ENCODE measurements around the gene GCK.

GCK gene

DNA sequence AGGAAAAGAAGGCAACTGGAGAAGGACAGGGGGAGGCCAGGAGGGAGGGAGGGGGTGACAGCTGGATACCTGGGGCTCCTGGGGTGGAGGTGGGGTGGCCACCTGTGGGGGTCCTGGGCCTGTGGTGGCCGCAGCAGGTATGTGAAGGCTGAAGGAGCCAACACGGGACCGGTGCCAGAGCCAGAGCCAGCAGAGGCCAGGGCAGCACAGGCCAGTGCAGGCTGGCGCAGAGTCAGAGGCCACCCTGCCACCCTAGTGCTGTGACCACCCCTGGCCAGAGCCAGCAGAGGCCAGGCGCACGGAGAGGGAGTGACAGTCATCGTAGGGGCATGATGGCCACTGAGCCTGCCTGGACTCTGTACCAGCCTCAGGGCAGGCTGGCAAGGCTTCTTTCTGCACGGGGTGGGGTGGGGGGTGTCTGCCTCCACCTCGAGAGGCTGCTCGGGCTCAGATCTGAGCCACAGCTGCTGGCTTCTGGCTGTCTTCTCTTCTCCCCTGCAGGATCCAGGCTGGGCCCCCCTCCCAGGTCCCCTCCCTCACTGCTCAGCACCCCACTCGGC, 40.4 kb upstream of the GCK start:
- Histone ChIP-seq H3K4me3 (ENCODE audit: low read depth, low read length) (no peak overlapping the region), H2AFZ (ENCODE audit: low read length, unreplicated experiment) (no peak overlapping the region), H3K36me3 (ENCODE audit: insufficient read depth, low read length) (no peaks in the 10 kb centered on the region), H3K79me2 (ENCODE audit: control insufficient read depth, insufficient read depth, low read length, unreplicated experiment) (no peaks in the 10 kb centered on the region), H3K27me3 (ENCODE audit: insufficient read depth, low read length) (peaks cover 9% of the 10 kb centered on the region; the same call in 1 of the 2 replicates), H3K4me1 (ENCODE audit: control insufficient read depth, insufficient read depth, low read length, unreplicated experiment) (no peaks in the 10 kb centered on the region), H3K27ac (ENCODE audit: low read depth, low read length) (no peak overlapping the region)

DNA sequence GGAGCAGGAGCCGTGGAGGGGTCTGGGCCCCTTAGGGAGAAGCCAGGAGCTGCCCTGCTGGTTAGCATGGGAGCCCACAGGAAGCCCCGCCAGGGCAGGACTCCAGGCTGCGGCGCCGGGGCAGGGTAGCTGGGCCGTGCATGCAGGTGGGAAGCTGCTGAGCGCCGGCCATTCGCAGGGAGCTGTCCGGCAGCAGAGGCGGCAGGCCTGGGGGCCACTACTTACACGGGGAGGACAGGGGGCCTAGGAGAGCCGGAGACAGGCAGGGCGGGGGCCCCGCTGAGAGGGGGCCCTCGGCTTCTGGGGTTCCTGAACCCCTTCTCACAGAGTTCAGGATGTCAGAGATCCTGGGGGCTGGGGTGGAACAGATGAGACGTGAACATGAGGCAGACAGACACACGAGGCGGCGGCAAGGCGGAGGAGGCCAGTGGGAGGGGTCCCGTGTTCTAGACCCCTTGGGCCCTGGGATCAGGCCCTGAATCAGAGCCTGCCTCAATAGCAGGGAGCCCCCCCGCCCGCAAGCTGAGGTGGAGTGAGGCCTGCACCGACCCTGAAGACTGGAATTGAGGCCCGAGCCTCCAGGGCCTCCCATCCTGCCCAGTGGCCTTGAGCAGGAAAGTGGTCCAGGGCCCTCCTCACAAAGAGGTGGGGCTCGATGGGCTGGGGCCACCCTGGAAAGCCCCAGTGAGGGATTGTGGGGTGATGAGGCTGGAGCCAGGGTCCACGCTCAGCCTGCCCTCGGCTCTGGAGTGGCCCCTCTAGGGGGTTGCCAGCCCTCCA, 39.5 kb upstream of the GCK start:
- Histone ChIP-seq H3K4me3 (ENCODE audit: low read depth, low read length) (no peak overlapping the region), H3K27me3 (ENCODE audit: insufficient read depth, low read length) (peaks cover 9% of the 10 kb centered on the region; the same call in 1 of the 2 replicates), H3K36me3 (ENCODE audit: insufficient read depth, low read length) (no peaks in the 10 kb centered on the region), H3K79me2 (ENCODE audit: control insufficient read depth, insufficient read depth, low read length, unreplicated experiment) (no peaks in the 10 kb centered on the region), H3K4me1 (ENCODE audit: control insufficient read depth, insufficient read depth, low read length, unreplicated experiment) (no peaks in the 10 kb centered on the region), H2AFZ (ENCODE audit: low read length, unreplicated experiment) (no peak overlapping the region), H3K27ac (ENCODE audit: low read depth, low read length) (no peak overlapping the region)

DNA sequence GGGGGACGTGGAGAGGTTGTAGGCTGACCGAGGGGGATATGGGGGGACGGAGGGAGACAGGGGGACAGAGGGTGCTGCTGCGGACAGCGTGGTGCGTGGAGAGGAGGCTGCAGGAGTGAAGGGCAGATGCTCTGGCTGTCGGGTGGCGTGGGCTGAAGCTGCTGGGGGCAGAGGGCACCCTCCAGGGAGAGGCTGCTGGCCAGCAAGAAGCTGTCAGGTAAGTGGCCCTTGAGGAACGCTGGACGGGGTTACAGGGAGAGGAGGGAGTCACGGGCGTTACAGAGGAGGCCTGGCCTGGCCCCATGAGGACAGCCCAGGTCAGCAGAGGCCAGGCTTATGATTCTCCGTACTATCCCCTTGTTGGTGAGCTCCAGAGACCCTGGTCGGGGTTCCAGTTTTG, 38.7 kb upstream of the GCK start:
- H3K27me3 ChIP-seq (ENCODE audit: insufficient read depth, low read length): peaks cover 9% of the 10 kb centered on the region; the same call in 1 of the 2 replicates
- no peak overlapping the region for H3K4me3 ChIP-seq (ENCODE audit: low read depth, low read length)
- H3K4me1 ChIP-seq (ENCODE audit: control insufficient read depth, insufficient read depth, low read length, unreplicated experiment): no peaks in the 10 kb centered on the region
- no peaks in the 10 kb centered on the region for H3K79me2 ChIP-seq (ENCODE audit: control insufficient read depth, insufficient read depth, low read length, unreplicated experiment)
- no peaks in the 10 kb centered on the region for H3K36me3 ChIP-seq (ENCODE audit: insufficient read depth, low read length)
- H2AFZ ChIP-seq (ENCODE audit: low read length, unreplicated experiment): no peak overlapping the region
- H3K27ac ChIP-seq (ENCODE audit: low read depth, low read length): no peak overlapping the region

DNA sequence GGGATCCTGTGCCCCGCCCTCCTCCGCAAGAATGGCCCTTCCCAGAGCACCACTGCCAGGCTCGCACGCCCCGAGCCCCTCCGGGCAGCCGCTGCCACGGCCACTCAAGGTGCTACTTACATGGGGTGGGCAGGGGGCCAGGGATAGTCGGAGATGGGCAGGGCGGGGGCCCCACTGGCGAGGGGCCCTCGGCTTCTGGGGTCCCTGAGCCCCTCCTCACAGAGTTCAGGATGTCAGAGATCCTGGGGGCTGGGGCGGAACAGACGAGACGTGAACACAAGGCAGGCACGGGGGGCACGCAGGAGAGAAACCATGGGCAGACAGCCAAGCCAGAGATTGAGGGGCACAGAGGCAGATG, 37.1 kb upstream of the GCK start:
- Histone ChIP-seq H3K4me3 (ENCODE audit: low read depth, low read length) (no peak overlapping the region), H3K27ac (ENCODE audit: low read depth, low read length) (no peak overlapping the region), H3K4me1 (ENCODE audit: control insufficient read depth, insufficient read depth, low read length, unreplicated experiment) (no peaks in the 10 kb centered on the region), H3K27me3 (ENCODE audit: insufficient read depth, low read length) (peaks cover 9% of the 10 kb centered on the region; the same call in 1 of the 2 replicates), H2AFZ (ENCODE audit: low read length, unreplicated experiment) (no peak overlapping the region), H3K36me3 (ENCODE audit: insufficient read depth, low read length) (no peaks in the 10 kb centered on the region), H3K79me2 (ENCODE audit: control insufficient read depth, insufficient read depth, low read length, unreplicated experiment) (no peaks in the 10 kb centered on the region)

DNA sequence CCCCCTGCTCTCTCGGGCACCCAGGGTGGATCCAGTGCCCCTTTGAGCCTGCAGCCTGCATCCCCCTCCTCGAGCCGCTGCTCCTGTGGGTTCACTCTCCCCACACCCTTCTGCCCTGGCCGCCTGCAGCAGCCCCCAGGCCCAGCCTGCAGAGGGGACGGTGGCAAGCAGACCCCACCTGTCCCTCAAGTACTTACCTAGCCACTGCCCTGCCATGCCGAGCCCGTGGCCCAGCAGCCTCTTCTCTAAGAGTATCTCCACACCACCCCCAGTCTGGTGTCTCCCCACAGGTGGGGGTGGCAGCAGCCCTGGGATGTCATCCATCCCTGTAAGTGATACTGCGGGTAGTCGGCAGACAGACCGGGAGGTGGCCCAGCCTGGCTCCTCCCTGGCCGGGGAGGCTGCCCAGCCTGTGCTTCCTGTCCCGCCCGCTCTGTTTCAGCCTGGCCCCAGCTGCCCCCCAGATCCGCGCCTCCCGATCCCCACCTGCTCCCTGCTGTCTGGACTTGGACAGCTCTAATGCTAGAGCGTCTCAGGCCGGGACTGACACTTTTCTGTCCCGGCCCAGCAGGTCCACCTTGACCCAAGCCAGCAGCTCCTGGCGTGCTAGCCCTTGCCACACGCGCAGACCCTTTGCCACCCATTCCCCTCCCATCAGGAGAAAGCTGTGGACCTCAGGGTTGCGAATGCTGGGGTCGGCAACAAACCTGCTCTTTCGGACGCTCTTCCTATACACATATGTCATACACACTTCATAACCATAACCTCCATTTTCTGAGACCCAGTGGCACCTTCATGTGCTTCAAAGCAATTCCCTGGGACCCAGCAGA, 36.5 kb upstream of the GCK start:
- H3K4me1 ChIP-seq (ENCODE audit: control insufficient read depth, insufficient read depth, low read length, unreplicated experiment): no peaks in the 10 kb centered on the region
- no peak overlapping the region for H3K27ac ChIP-seq (ENCODE audit: low read depth, low read length)
- no peaks in the 10 kb centered on the region for H3K79me2 ChIP-seq (ENCODE audit: control insufficient read depth, insufficient read depth, low read length, unreplicated experiment)
- H2AFZ ChIP-seq (ENCODE audit: low read length, unreplicated experiment): no peak overlapping the region
- peaks cover 9% of the 10 kb centered on the region; the same call in 1 of the 2 replicates for H3K27me3 ChIP-seq (ENCODE audit: insufficient read depth, low read length)
- H3K4me3 ChIP-seq (ENCODE audit: low read depth, low read length): no peak overlapping the region
- H3K36me3 ChIP-seq (ENCODE audit: insufficient read depth, low read length): no peaks in the 10 kb centered on the region

DNA sequence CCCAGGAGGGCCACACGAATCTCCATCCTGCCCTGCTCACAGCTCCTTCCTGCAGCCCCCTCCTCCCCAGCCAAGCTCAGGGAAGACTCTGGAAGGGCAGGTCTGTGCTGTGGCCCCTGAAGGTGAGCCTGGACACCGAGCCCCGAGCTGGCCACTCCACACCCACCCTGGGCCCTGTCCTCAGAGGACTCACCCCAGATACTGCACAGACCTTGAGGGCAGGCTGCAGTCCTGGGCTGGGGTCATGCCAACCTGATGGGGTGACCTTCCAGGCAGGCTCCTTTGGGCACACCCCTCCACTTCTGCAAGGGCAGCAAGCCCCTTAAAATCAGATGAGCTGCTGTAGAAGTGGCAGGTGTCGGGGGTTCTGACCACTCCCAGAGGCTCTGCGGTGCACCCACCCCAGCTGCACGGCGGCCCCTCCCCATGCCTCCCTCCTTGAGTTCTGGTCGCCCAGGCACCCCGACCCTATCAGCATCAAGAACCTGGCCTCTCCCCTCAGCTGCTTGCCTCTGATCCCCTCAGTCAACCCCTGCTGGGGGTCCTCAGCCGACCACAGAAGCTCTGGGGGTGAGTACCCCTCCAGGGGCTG, 35.8 kb upstream of the GCK start:
- Histone ChIP-seq H3K4me1 (ENCODE audit: control insufficient read depth, insufficient read depth, low read length, unreplicated experiment) (no peaks in the 10 kb centered on the region), H3K36me3 (ENCODE audit: insufficient read depth, low read length) (no peaks in the 10 kb centered on the region), H2AFZ (ENCODE audit: low read length, unreplicated experiment) (no peak overlapping the region), H3K4me3 (ENCODE audit: low read depth, low read length) (no peak overlapping the region), H3K27me3 (ENCODE audit: insufficient read depth, low read length) (peaks cover 9% of the 10 kb centered on the region; the same call in 1 of the 2 replicates), H3K27ac (ENCODE audit: low read depth, low read length) (no peak overlapping the region), H3K79me2 (ENCODE audit: control insufficient read depth, insufficient read depth, low read length, unreplicated experiment) (no peaks in the 10 kb centered on the region)

DNA sequence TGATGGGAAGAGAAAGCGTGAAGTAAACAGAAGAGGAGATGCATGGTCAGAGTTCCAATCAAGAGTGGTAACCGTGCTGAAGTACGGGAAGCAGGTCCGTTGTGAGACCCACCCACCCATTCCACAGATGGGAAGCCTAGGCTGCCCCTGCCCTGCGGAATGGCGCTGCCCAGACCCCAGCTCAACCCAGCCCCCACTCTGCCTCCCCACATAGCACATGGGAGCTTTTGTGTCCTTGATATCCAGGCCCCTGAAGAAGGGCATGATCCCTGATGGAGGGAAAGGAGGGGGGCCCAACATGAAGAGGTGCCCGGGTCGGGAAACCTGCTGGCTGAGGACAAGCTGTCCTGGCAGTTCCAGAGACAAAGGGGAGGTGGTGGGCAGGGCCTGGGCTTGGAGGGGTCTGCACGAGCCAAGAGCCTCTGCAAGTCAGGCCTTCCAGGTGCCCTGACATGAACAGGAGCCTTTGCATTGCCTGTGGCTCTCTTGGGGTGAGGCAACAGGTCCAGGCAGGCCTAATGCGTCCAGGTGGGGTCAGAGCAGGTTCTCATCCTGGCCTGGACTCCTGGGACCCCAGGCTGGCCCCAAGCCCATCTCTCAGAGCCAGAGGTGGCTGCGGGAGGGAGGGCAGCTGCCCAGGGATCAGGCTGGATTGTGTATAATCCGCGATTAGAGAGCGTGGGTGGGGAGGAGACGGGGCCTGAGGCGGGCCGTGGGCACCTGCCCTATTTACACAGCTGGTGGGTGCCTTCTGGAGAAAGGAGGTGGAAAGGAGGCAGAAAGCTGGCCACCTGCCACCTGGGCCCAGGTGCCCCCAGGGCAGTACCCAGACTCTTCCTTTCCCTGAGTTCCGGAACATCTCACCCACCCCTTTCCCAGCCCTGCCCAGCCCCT, 35.1 kb upstream of the GCK start:
- no peak overlapping the region for H3K4me3 ChIP-seq (ENCODE audit: low read depth, low read length)
- no peak overlapping the region for H2AFZ ChIP-seq (ENCODE audit: low read length, unreplicated experiment)
- H3K4me1 ChIP-seq (ENCODE audit: control insufficient read depth, insufficient read depth, low read length, unreplicated experiment): no peaks in the 10 kb centered on the region
- H3K36me3 ChIP-seq (ENCODE audit: insufficient read depth, low read length): no peaks in the 10 kb centered on the region
- H3K27me3 ChIP-seq (ENCODE audit: insufficient read depth, low read length): peaks cover 9% of the 10 kb centered on the region; the same call in 1 of the 2 replicates
- H3K79me2 ChIP-seq (ENCODE audit: control insufficient read depth, insufficient read depth, low read length, unreplicated experiment): no peaks in the 10 kb centered on the region
- H3K27ac ChIP-seq (ENCODE audit: low read depth, low read length): no peak overlapping the region

DNA sequence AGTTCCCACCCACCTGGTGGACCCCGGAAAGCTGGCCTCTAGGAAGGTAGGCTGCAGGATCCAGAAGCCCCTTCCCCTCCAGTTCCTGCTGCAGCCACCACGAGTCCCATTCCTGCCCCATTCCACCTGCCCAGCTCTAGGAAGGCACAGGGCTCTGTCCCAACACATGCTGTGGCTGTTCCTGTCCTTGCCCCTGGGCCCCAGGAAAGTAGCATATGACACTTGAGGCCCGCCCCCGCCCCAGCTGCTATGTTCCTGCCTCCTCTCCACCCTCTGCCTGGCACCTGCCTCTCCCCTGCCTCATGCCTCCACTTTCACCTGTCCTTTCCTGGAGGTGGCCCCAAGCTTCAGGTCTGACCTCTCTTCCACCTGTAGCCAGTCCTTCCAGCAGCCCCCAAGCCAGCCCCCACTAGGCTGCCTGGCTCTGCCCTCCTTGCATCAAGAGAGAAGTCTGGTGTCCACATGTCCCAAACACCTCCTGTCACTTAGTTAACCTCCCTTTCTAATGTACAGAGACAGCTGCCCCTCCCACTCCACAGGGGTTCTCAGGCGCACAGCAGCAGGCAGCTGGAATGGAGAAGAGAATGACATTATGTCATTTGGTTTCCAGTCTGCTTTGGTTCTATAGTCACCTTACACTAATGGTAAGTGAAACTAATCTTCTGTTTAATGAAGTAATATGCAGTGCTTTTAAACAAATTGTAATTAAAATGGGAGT, 34.3 kb upstream of the GCK start:
- Histone ChIP-seq H3K36me3 (ENCODE audit: insufficient read depth, low read length) (no peaks in the 10 kb centered on the region), H3K4me3 (ENCODE audit: low read depth, low read length) (no peak overlapping the region), H3K79me2 (ENCODE audit: control insufficient read depth, insufficient read depth, low read length, unreplicated experiment) (no peaks in the 10 kb centered on the region), H3K27me3 (ENCODE audit: insufficient read depth, low read length) (peaks cover 9% of the 10 kb centered on the region; the same call in 1 of the 2 replicates), H2AFZ (ENCODE audit: low read length, unreplicated experiment) (no peak overlapping the region), H3K4me1 (ENCODE audit: control insufficient read depth, insufficient read depth, low read length, unreplicated experiment) (no peaks in the 10 kb centered on the region), H3K27ac (ENCODE audit: low read depth, low read length) (no peak overlapping the region)

DNA sequence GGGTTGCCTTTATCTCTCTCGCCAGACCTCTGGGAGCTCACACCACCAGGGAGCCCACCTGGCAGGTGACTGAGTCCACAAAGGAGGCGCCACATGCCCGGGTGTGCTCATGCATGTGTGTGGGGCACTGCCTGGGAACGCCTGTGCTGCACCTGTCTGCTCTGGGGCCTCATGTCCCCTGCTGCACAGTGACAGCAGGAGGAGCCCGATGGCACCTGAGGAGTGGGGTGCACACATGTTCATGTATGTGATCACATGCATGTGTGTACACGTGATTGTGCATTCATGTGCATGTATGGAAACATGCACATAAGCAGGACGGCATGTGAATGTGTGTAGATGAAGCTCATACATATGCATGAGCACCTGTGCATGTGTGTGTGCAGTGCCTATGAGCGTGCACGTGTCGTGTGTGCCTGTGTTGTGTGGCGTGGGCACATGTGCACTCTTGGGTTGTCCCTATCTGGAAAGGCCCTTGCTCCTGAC, 33.6 kb upstream of the GCK start:
- Histone ChIP-seq H3K4me3 (ENCODE audit: low read depth, low read length) (no peak overlapping the region), H2AFZ (ENCODE audit: low read length, unreplicated experiment) (no peak overlapping the region), H3K27me3 (ENCODE audit: insufficient read depth, low read length) (peaks cover 9% of the 10 kb centered on the region; the same call in 1 of the 2 replicates), H3K36me3 (ENCODE audit: insufficient read depth, low read length) (no peaks in the 10 kb centered on the region), H3K27ac (ENCODE audit: low read depth, low read length) (no peak overlapping the region), H3K79me2 (ENCODE audit: control insufficient read depth, insufficient read depth, low read length, unreplicated experiment) (no peaks in the 10 kb centered on the region), H3K4me1 (ENCODE audit: control insufficient read depth, insufficient read depth, low read length, unreplicated experiment) (no peaks in the 10 kb centered on the region)

Data from ACC112 (cell line).